Measurements from ENCODE around the gene VILL. TPM values are rescaled to one million over a fixed set of nuclear protein-coding genes. Genes with fewer than 3 reads are reported as not detected.

The VILL gene
- total RNA-seq, 1 donor from 2014 or later: 6.1 TPM

DNA sequence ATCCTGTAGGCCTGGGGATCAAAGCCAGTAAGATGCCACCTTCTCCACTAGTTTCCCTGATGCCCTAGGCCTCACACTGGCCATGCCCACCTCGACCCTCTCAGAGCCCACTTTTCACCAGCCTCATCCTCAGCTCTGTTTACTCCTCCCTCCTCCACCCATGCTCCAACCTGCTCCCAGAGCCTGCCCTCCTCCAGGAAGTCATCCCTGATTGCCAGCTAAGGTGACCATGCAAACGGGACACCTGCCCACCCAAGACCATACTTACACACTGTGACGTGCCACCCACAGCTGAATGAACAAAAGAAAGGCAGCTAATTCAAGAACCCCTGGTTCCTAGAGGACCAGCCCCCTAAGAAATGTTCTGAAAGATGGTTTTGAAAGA, 29.7 kb downstream of the VILL start:
- no peak overlapping the region for H3K4me3 ChIP-seq (ENCODE audit: low read depth, low read length)
- TF ChIP-seq CTCF (conservative IDR thresholded peaks at IDR 0.05; ENCODE audit: low read depth, low read length): no peak
- no peak for DNase-seq (ENCODE audit: low read depth)

DNA sequence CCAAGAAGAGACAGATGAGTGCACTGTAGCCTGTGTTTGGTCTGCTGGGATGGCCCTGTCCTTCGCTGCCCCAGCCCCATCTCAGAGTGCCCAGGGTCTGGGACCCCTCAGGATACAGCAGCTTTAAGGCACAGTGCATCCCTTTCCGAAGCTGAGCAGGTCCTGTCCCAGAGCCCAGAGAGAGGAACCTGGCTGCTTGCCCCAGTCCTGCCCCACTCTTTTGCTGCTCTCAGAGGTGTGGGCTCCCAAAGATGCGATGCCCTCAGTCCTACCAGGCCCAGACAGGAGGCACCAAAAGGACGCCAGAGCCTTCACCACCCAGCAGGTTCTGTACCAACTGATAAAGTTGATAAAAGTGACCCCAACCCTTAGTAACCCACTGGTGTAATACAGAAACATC, 30.6 kb downstream of the VILL start:
- H3K4me3 ChIP-seq (ENCODE audit: low read depth, low read length): no peak overlapping the region
- TF ChIP-seq CTCF (conservative IDR thresholded peaks at IDR 0.05; ENCODE audit: low read depth, low read length): no peak

DNA sequence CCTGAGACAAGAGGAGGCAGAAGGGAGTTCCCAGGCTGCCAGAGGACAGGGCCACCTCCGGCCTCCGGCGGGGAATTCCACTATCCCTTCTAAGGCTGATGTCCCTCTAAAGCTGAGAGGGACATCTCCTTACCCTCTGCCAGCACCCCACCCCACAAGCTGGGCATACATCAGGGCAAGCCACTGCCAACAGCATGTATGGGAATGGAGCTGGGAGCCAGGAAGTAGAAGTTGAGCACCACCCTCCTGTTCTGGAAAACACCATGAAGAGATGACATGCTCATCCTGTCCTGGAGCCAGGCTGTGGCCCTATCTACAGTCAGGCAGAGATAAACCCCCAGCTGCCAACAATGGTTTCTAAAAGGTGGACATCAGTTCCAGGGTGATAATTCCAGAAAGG, 31.7 kb downstream of the VILL start:
- no peak for DNase-seq (ENCODE audit: low read depth)
- H3K4me3 ChIP-seq (ENCODE audit: low read depth, low read length): no peak overlapping the region
- no peak for TF ChIP-seq CTCF (conservative IDR thresholded peaks at IDR 0.05; ENCODE audit: low read depth, low read length)

More for the DNA sequence above, 30.6 kb downstream of the VILL start:
- no peak for DNase-seq (ENCODE audit: low read depth)

- DNase-seq (ENCODE audit: low read depth): no peak
- no peak for TF ChIP-seq CTCF (conservative IDR thresholded peaks at IDR 0.05; ENCODE audit: low read depth, low read length)
Observed at GRCh38 chr3:38022896-38023709, 32.5 kb downstream of the VILL start.

GRCh38 chr3:38026856-38027255, 36.3 kb downstream of the VILL start:
- DNase-seq (ENCODE audit: low read depth): no peak
- no peak for TF ChIP-seq CTCF (conservative IDR thresholded peaks at IDR 0.05; ENCODE audit: low read depth, low read length)
- H3K4me3 ChIP-seq (ENCODE audit: low read depth, low read length): no peak overlapping the region

More at GRCh38 chr3:38022896-38023709, 32.5 kb downstream of the VILL start:
- H3K4me3 ChIP-seq (ENCODE audit: low read depth, low read length): no peak overlapping the region

GRCh38 chr3:38027466-38028465, 37.2 kb downstream of the VILL start:
- TF ChIP-seq CTCF (conservative IDR thresholded peaks at IDR 0.05; ENCODE audit: low read depth, low read length): no peak
- no peak for DNase-seq (ENCODE audit: low read depth)
- H3K4me3 ChIP-seq (ENCODE audit: low read depth, low read length): no peak overlapping the region
